Hindlimb muscle (tissue), 1 donor: ENCODE results near the gene FAM171A1. TPM values are rescaled to one million over a fixed set of nuclear protein-coding genes. Genes with fewer than 3 reads are reported as not detected.
"Not testable (repeated sequence)": the region's sequence is repeated elsewhere in the genome, so short reads cannot be mapped to it uniquely, and the experiment has no call there.

Experiments used
- DNase-seq: peaks from one replicate; pipeline ENCODE4 v3.0.0-alpha.2; 2013
- polyA plus RNA-seq: library from polyadenylated mRNA; unstranded; fragments of 120-200 nt; gene quantifications from one replicate; pipeline ENCODE4 v1.2.1, GENCODE V29; 2013; ENCODE audit not compliant: insufficient read length

FAM171A1 gene
- polyA plus RNA-seq, 1 donor: 28.8 TPM

DNA sequence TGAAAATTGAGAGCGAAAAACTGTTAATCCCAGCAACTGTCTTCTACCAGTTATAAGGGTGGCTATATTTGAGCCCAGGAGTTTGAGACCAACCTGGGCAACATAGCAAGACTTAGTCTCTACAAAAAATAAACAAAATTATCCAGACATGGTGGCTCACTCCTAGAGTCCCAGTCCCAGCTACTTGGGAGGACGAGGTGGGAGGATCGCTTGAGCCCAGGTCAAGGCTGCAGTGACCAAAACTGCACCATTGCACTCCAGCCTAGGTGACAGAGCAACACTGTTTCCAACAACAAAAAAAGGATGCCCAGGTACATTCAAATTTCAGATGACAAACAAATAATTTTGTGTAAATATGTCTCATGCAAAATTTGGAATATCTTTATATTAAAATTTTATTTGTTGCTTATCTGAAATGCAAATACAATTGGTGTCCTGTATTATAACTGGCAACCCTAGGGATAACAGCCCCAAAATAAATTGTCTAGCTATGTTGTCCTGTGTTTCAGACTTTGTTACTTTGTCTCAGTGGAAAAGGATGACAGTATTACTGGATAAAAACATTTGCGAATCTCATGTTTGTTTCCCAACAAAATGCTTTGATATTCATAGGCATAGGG is 26.7 kb downstream of the FAM171A1 start:
- no peak for DNase-seq

DNA sequence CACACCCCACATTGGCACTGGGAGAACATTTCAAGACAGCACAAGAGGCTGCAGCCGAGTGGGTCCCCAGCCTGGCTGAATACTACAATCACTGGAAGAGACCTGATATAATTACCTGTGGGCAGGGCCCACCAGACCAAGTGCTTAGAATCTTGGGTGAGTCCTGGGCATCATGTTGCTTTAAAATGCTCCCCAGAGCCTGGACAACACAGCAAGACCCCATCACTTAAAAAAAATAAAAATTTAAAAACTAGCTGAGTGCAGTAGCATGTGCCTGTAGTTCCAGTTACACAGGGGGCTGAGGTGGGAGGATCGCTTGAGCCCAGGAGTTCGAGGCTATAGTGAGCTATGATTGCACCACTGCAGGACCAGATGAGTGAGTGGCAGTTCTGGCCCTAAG is 28.1 kb downstream of the FAM171A1 start:
- no peak for DNase-seq

DNA sequence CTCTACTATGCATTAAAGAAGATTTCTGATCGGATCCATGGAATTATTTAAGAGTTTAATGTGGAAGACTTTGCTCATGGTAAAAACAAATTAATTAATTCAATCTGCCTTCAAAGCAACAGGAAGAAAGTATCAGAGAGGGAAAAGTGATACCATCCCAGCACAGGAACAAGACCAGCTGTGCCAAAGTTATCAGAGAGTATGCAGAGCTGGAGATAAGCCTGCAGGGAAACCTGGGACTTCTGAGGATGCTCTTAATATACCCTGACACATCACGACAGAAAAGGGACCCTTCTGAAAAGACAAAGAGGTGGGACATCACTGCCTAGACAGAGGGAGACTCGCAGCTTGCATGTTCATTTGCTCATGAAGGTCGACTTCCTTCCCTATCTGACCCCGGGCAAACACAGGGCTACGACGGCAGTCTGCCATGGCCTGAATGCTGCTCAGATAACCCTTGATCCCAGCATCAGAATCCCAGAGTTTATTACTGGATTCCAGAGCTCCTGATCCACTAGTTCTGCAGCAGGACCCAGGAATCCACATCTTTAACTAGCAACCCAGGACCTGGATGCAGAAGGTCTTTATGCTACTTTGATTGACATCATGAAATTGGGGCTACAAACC is 29.5 kb downstream of the FAM171A1 start:
- no peak for DNase-seq

DNA sequence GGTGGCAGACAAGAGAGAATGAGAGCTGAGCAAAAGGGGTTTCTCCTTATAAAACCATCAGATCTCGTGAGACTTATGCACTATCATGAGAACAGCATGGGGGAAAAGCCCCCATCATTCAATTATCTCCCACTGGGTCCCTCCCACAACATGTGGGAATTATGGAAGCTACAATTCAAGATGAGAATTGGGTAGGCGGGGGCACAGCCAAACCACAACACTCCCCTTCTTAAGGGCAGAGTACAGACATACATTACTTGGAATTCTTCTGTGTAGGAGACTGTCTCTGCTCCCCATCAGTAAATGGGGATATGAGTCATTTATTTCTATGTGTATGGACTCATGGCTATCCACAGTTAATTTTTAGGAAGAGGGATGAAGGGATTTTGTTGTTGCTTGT is 31.2 kb downstream of the FAM171A1 start:
- no peak for DNase-seq

DNA sequence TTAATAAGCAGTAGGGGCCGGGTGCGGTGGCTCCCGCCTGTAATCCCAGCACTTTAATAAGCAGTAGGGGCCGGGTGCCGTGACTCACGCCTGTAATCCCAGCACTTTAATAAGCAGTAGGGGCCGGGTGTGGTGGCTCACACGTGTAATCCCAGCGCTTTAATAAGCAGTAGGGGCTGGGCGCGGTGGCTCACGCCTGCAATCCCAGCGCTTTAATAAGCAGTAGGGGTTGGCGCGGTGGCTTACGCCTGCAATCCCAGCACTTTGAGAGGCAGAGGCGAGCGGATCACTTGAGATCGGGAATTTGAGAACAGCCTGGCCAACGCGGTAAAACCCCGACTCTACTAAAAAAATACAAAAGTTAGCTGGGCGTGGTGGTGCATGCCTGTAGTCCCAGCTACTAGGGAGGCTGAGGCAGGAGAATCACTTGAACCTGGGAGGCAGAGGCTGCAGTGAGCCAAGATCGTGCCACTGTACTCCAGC is 33.6 kb downstream of the FAM171A1 start:
- DNase-seq: not testable (repeated sequence)

DNA sequence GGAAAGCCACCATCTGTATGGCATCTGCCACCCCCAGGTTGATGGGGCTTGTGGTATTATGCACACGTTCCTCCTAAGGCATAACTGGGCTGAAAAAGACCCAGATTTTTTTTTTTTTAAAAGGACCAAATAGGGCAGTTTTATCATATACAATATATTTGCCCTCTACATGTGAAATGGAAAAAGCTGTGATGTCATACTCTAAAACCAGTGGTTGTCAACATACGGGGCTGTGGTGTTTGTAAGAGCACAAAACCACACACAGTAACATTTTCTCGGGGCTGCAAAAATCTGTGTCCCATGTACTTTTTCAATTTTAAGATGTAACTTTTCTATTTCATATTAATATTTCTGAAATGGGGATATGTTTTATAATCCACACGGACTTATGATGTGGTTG is 34.9 kb downstream of the FAM171A1 start:
- no peak for DNase-seq

DNA sequence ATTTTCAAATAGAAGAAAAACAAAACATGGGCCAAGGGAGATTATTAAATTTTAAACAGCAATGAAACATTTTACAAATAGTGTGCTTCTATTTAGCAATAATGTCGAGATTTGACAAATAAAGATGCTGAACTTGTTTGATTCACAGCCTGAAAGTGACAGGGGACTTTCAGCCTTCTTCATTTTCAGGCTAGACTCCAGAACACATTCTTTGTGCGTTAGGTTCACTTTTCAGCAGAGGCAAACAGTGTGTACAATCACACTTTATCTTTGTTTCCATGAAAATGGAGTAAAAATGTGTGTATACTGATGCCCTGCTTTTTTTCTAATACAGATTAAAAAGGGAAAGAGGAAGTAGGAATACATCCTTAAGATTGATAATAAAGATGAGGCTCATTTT is 35.6 kb downstream of the FAM171A1 start:
- no peak for DNase-seq

DNA sequence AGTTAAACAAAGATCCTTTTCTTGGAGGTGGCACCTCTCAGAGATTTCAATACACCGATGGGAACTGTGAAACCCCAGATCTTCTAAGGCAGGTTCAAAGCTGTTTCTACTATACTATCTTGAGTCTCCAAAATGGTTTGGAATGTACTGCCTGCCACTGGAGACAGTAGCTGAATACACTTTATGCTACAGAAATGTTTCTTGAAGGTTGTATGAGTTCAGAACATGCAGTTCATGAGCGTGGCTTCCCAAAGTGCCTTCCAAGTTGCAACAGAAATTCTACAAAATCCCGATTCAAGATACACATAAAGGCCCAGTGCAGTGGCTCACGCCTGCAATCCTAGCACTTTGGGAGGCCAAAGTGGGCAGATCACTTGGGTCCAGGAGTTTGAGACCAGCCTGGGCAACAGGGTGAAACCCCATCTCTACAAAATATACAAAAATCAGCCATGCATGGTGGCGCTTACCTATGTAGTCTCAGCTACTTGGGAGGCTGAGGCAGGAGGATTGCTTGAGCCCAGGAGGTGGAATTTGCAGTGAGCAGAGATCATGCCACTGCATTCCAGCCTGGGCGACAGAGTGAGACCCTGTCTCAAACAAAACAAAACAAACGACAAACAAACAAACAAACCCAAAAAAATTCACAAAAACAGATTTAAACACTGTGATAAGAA is 36.3 kb downstream of the FAM171A1 start:
- no peak for DNase-seq

DNA sequence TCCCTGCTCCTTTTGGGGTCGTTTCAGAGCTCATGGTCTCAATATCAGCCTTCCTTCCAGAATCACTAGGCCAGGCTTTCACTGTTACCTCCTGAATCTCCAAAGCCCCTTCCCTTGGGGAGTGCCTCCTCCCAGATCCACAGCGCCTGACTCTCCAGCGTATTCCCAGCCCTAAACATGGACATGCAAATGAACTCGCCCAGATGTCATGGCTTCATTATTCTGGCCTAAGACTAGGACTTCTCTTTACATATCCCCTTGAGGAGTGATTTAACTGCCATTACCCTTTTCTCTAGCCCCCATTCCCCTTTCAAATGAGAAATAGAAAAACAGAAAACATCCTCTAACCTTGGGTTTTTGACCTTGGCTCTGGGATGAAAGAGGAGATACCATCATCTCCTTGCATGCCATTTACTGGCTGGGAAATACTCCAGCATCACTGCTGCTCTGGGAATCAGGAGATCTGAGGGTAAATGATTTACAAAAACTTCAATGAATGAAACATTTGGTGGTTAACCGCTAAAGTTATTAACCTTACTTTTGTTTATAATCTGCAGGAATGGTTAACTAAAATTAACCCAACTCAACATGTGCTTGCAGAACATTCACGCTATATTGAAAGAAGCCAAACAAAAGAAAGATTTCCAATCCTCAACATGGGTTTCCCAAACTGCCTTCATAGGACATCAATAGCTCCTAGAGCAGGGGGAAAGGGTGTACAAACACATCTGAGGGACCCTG is 37.0 kb downstream of the FAM171A1 start:
- no peak for DNase-seq

DNA sequence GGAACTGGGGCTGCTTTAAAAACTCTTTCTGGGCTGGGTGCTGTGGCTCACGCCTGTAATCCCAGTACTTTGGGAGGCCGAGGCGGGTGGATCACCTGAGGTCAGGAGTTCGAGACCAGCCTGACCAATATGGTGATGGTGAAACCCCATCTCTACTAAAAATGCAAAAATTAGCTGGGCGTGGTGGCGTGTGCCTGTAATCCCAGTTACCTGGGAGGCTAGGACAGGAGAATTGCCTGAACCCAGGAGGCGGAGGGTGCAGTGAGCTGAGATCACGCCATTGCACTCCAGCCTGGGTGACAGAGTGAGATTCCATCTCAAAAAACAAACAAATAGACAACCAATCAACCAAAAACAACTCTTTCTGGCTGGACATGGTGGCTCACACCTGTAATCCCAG is 37.9 kb downstream of the FAM171A1 start:
- not testable (repeated sequence) for DNase-seq

DNA sequence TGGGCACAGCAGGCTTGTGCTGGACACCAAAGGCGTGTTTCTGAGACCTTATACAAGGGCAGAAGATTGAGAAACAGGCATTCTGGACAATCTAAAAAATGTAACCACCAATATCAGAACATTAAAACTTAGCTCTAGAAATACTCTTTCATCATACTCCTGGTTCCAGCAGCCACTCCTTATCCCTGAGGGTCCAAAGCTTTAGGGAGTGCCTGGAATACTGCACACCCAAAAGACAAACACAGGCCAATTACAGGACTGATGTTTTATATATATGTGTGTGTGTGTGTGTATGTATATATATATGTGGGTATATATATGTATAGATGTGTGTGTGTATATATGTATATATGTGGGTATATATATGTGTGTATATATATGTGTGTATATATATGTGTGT is 39.6 kb downstream of the FAM171A1 start:
- DNase-seq: no peak

DNA sequence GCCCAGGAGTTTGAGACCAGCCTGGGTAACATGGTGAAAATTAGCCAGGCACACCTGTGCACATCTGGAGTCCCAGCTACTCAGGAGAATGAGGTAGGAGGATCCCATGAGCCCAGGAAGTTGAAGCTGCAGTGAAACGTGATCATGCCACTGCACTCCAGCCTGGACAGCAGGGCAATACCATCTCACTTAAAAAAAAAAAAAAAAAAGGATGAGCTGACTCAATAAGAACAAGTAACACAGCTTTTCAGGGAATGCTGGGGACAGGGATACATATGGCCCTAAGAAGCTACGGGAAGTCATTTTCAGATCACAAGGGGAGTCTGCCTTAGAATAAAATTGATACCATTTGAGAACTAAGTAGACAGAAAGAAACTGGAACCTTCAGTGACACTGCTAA is 41.7 kb downstream of the FAM171A1 start:
- DNase-seq: no peak

DNA sequence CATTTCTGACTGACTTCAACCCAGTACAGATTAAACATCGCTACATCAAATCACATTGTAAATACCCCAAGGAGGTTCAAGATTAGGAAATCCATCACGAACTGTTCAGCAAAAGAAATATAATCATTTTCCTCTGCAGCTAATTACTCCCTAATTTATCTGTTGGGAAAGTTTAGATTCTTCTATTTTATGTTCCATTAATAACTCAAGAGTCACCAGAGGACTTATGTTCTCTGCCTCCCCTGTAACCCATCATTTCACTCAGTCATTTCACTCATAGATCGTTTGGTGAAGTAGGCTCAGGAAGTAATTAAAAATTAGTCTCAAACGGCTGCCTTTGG is 45.2 kb downstream of the FAM171A1 start:
- DNase-seq: no peak

DNA sequence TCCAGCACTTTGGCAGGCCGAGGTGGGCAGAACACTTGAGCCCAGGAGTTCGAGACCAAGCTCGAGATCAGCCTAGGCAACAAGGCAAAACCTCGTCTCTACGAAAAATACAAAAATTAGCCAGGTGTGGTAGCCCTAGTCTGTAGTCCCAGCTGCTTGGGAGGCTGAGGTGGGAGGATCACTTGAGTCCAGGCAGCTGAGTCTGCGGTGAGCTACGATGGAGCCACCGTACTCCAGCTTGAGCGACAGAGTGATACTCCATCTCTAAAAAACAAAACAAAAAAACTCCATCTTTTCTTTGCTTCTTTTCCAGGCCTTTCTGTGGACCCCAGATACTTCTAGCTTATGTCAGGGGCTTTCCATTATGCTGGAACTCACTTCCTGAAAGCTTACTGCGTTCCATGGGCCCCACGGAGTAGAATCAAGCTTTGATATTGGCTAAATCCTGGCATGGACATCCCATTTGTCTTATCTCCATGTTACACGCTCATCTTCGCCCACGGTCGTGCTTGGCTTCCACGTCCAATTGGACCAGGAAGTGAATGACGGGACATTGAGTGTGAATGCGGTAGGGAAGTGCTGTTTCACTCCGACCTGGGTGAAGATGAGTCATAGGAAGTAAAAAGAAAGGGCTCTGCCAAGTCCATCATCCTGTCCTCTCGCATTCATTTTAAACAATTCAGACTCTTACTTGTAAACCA is 45.7 kb downstream of the FAM171A1 start:
- no peak for DNase-seq

DNA sequence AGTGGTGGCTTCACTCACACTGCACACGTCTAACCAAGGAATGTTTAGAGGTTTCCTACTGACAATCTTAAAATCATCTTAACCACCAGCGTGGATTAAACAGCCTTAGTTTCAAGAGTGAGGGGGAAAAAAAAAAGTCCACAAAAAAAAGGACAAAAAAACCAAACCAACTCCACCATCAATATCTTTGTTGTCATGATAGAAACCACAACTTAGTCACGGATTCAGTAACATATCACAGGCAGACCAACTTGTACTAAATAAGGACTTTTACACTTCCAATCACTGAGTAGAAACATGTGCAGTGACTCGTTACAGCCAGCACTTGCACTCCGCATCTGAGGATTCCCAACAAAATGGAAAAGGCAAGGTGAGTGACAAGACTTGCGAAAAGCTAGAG is 46.5 kb downstream of the FAM171A1 start:
- DNase-seq: no peak

DNA sequence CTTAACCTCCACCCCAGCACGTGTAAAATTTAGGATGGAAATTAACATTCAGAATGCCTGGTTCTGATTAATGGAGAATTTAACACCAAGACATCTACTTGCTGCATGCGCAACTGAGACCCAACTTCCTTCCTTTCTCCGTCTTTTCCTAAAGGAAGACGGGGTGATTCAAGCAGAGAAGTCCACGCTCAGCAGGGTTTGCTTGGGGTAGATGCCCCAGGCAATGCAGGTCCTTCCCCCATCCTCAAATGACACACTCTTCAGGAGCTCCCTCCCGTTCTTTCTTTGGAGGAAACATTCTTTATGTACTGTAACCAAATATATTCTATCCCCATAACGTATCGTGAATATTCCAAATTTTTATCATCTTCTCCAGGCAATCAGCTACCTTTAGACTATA is 47.0 kb downstream of the FAM171A1 start:
- no peak for DNase-seq

DNA sequence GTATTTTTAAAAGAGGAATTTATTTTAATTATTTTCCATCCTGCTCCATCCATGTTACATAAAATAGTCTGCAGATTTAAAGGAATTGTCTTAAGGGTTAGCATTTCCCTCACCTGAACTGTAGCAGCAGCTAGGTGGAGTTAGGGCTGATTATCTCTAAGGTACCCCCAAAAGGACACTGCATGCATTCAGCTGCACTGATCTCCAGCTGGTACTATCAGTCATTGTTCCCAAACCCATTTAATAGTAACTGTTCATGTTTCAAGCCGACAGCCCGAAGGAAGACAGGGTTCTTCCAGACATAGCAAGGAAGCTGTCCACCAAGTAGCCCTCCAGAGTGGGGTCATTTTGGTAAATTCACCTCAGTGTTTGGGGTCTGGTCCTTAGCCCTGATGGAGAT is 48.7 kb downstream of the FAM171A1 start:
- DNase-seq: no peak

DNA sequence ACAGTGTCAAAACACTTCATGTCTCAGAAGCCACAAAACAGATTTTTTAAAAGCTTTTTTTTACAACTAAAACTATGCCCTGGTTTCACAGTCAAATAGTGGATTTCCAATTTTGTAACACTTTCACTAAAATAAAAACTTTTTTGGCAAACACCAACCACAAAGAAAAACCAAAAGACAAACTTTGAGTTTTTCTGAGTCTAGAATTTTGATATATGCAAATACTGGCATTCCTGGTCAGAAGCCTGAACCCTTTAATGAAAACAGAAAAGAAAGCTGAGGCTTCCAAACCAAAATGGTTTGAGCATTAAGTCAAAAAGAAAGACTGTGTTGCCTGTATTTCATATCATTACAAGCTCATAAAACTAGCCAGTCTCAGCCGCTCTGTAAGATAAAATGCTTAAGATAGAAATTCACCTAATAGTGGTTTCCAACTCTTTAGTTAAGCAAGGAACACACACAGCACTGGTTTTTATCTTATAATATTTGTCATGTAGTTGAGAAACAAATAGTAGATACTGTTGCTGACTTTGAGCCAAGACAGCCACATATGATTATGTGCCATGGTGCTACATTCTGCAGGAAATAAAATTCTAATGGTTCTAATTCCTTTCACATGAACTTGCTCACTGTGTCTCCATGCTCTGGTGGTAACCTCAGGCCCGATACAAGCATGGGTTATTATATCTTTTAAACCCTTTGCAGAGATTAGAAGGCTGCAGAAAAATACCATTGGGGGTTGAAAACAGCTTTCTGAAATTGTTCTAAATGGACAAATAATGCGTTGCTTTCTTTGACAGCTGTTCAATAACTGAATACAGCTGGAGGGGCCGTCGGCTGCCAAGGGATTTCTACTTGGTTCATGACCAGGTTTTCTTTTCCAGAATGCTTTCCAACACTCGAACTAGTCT is 49.4 kb downstream of the FAM171A1 start:
- DNase-seq: peak; percentile 87

DNA sequence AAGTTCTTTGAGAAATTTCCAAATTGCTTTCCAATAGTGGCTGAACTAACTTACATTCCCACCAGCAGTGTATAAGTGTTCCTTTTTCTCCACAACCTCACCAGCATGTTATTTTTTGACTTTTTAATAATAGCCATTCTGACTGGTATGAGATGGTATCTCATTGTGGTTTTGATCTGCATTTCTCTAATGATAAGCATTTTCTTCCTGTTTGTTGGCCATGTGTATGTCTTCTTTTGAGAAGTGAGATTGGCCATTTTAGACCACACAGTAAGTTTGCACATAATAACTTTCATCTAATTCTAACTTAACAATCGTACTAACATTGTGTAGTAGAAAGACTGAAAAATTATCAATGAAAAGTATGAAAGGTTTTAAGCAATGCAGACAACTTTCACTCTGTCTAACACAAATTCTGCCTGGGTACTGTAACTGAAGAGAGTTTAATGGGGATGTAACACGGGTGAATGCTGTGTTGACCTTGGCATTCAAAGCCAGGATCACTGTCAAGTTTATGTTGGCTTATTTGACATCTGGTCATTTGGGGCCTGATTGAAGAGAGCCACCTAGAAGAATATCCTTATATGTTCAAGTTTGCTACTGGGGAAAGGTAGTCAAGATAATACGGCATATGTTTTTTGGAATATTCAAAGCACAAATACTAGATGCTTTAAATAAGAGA is 50.4 kb downstream of the FAM171A1 start:
- no peak for DNase-seq

DNA sequence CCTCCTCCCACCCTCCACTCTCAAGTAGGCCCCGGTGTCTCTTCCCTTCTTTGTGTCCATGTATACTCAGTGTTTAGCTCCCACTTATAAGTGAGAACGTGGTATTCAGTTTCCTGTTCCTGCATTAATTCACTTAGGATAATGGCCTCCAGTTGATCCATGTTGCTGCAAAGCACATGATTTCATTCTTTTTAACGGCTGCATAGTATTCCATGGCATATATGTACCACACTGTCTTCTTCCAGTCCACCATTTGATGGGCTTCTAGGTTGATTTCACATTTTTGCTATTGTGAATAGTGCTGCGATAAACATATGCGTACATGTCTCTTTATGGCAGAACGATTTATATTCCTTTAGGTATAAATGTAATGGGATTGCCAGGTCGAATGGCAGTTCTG is 51.0 kb downstream of the FAM171A1 start:
- no peak for DNase-seq

DNA sequence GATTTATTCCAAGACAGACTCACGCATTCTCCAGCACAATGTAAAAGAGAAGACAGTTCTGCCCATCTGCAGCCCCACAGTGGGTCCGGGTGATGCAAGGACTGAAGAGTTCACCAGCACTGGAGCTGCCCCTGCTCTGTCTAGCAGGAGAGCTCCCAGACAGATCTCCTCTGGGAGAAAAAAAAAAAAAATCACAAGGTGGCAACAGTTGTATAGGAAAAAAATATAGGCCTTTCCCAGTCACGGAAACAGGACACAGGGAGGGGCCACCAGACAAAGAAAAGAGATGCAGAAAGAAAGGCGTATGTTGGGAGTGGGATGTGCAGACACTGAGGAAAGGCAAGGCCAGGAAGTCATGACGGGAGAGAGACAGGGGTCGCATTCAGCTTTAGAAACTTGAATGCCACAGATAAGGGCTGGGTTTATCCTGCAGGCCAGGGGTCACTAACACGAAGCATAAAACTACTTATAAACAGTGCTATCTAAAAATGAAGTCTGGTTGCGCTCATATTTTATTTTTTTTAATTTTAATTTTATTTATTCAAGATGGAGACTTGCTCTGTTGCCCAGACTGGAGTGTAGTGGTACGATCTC is 54.1 kb downstream of the FAM171A1 start:
- no peak for DNase-seq
